ENCODE data around the gene DCLK1. TPM values are rescaled to one million over a fixed set of nuclear protein-coding genes. Genes with fewer than 3 reads are reported as not detected.

The DCLK1 gene
- total RNA-seq, 2 experiments from 2014 or later: not detected

GRCh38 chr13:35824825-35825224 is 306.4 kb downstream of the DCLK1 start:
- Mint-ChIP-seq H3K4me1 (ENCODE audit: low read depth) (no peaks in the 10 kb centered on the region), H3K9me3 (no peaks in the 10 kb centered on the region), H3K36me3 (ENCODE audit: low read depth) (no peaks in the 10 kb centered on the region), H3K27me3 (ENCODE audit: low read depth) (peaks cover 4% of the 10 kb centered on the region), H3K27ac (no peak overlapping the region), H3K4me3 (no peak overlapping the region)
- DNase-seq: no peak
- CTCF ChIA-PET: interaction anchor here (0.5 kb wide), 1 partner anchor 1571 kb away, joined by 3 read pairs; no protein-coding TSS in a partner anchor
- intact Hi-C loops (cut with micrococcal nuclease): no loop called here

- no peaks in the 10 kb centered on the region for H3K9me3 Mint-ChIP-seq
- no peak for DNase-seq
- CTCF ChIA-PET: interaction anchor here (0.5 kb wide), 1 partner anchor 1570 kb away, joined by 3 read pairs; no protein-coding TSS in a partner anchor
- H3K4me3 Mint-ChIP-seq: no peak overlapping the region
- H3K27me3 Mint-ChIP-seq (ENCODE audit: low read depth): peaks cover 4% of the 10 kb centered on the region
- H3K36me3 Mint-ChIP-seq (ENCODE audit: low read depth): no peaks in the 10 kb centered on the region
- no peaks in the 10 kb centered on the region for H3K4me1 Mint-ChIP-seq (ENCODE audit: low read depth)
- intact Hi-C loops (cut with micrococcal nuclease): no loop called here
- H3K27ac Mint-ChIP-seq: no peak overlapping the region
Observed at GRCh38 chr13:35824395-35824794, 306.8 kb downstream of the DCLK1 start.

DNA sequence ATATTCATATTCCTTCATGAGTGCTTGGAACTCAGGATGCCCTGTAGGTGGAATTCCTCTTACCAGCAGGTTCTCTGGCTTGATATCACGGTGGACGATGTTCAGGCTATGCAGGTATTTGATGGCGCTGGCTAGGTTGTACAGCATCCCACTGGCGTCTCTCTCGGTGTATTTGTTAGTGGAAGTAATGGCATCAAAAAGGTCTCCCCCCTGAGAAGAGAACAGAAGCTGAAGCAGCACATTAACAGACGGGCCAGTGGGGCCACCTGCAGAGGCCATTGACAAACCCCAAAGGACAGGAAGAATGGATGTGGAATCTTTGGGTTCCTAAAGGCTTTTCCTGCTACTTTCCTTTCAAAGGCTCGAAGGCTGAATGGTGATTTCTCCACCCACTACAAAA is 308.5 kb downstream of the DCLK1 start:
- H3K36me3 Mint-ChIP-seq (ENCODE audit: low read depth): no peaks in the 10 kb centered on the region
- H3K27ac Mint-ChIP-seq: no peak overlapping the region
- CTCF ChIA-PET: interaction anchor here (1.2 kb wide), 1 partner anchor 8 kb away, joined by 3 read pairs; no protein-coding TSS in a partner anchor
- H3K4me3 Mint-ChIP-seq: no peak overlapping the region
- no peaks in the 10 kb centered on the region for H3K9me3 Mint-ChIP-seq
- intact Hi-C loops (cut with micrococcal nuclease): no loop called here
- no peak for DNase-seq
- H3K4me1 Mint-ChIP-seq (ENCODE audit: low read depth): no peaks in the 10 kb centered on the region
- peaks cover 3% of the 10 kb centered on the region for H3K27me3 Mint-ChIP-seq (ENCODE audit: low read depth)

DNA sequence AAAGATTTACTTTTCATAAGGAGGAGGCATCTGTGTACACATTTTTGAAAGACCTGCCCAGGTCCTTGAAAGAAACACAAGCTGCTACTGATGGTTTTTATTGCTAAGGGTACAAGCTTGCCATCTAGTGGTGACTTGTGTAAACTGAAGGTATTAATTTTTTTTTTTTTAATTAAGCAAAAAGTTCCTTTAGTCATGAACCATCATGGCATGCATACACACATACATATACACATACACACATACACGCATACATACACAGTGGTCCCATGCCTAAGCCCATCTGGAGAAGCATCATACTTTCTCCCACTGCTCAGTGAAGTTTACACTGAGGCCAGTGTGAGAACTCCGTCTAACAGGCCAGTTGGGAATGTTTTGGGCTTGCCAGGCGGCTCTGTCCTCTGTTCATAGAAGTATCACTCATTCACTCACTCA is 312.5 kb downstream of the DCLK1 start:
- no peak for DNase-seq
- Mint-ChIP-seq H3K27ac (no peak overlapping the region), H3K9me3 (no peaks in the 10 kb centered on the region), H3K27me3 (ENCODE audit: low read depth) (peaks cover 1% of the 10 kb centered on the region), H3K4me1 (ENCODE audit: low read depth) (no peaks in the 10 kb centered on the region), H3K4me3 (no peak overlapping the region), H3K36me3 (ENCODE audit: low read depth) (no peaks in the 10 kb centered on the region)
- CTCF ChIA-PET: interaction anchor here (0.6 to 1.0 kb wide), 9 partner anchors 8 to 1952 kb away, joined by 3 to 7 read pairs (median 3); no protein-coding TSS in a partner anchor
- intact Hi-C loops (cut with micrococcal nuclease): loop anchor here (10.0 kb wide), 2 partner anchors 136 to 184 kb away; no protein-coding TSS in a partner anchor

GRCh38 chr13:35817642-35818607 is 313.3 kb downstream of the DCLK1 start:
- H3K9me3 Mint-ChIP-seq: no peaks in the 10 kb centered on the region
- DNase-seq: no peak
- no peaks in the 10 kb centered on the region for H3K36me3 Mint-ChIP-seq (ENCODE audit: low read depth)
- H3K27me3 Mint-ChIP-seq (ENCODE audit: low read depth): peaks cover 1% of the 10 kb centered on the region
- H3K27ac Mint-ChIP-seq: no peak overlapping the region
- CTCF ChIA-PET: interaction anchor here (0.6 to 1.0 kb wide), 9 partner anchors 9 to 1951 kb away, joined by 3 to 7 read pairs (median 3); no protein-coding TSS in a partner anchor
- no peak overlapping the region for H3K4me3 Mint-ChIP-seq
- intact Hi-C loops (cut with micrococcal nuclease): loop anchor here (10.0 kb wide), 2 partner anchors 137 to 183 kb away; no protein-coding TSS in a partner anchor
- no peaks in the 10 kb centered on the region for H3K4me1 Mint-ChIP-seq (ENCODE audit: low read depth)

DNA sequence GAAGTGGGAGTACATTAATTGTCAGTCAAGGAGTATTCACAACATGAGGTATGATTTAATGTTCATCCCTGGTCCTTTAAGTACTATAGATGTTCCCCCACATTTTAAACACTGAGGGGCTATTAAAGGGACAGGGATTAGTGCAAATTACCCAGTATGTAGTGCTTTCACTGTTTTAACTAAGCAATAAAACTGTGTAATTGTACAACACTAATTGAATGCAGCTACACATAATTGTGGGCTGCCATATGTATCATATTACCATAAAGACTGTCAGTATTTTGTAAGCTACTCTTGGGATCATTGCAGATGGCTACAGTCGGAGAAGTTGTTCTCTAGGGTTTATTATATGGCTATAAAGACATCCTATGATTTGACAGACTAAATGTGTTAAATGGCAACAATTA is 316.6 kb downstream of the DCLK1 start:
- no peak overlapping the region for H3K27ac Mint-ChIP-seq
- no peak overlapping the region for H3K4me3 Mint-ChIP-seq
- H3K9me3 Mint-ChIP-seq: no peaks in the 10 kb centered on the region
- H3K4me1 Mint-ChIP-seq (ENCODE audit: low read depth): no peaks in the 10 kb centered on the region
- no peak for DNase-seq
- intact Hi-C loops (cut with micrococcal nuclease): loop anchor here (10.0 kb wide), 2 partner anchors 140 to 180 kb away; no protein-coding TSS in a partner anchor
- H3K27me3 Mint-ChIP-seq (ENCODE audit: low read depth): peaks cover 4% of the 10 kb centered on the region
- no peaks in the 10 kb centered on the region for H3K36me3 Mint-ChIP-seq (ENCODE audit: low read depth)
- CTCF ChIA-PET: no interaction called here

GRCh38 chr13:35812736-35813135 is 318.4 kb downstream of the DCLK1 start:
- CTCF ChIA-PET: interaction anchor here (1.4 kb wide), 1 partner anchor 14 kb away, joined by 5 read pairs; no protein-coding TSS in a partner anchor
- H3K27ac Mint-ChIP-seq: no peak overlapping the region
- H3K36me3 Mint-ChIP-seq (ENCODE audit: low read depth): no peaks in the 10 kb centered on the region
- H3K27me3 Mint-ChIP-seq (ENCODE audit: low read depth): peaks cover 2% of the 10 kb centered on the region
- H3K4me1 Mint-ChIP-seq (ENCODE audit: low read depth): no peaks in the 10 kb centered on the region
- H3K9me3 Mint-ChIP-seq: no peaks in the 10 kb centered on the region
- no peak for DNase-seq
- no peak overlapping the region for H3K4me3 Mint-ChIP-seq
- intact Hi-C loops (cut with micrococcal nuclease): loop anchor here (10.0 kb wide), 2 partner anchors 142 to 178 kb away; no protein-coding TSS in a partner anchor

- CTCF ChIA-PET: no interaction called here
- Mint-ChIP-seq H3K4me1 (ENCODE audit: low read depth) (no peaks in the 10 kb centered on the region), H3K27me3 (ENCODE audit: low read depth) (peaks cover 5% of the 10 kb centered on the region), H3K9me3 (no peaks in the 10 kb centered on the region), H3K4me3 (no peak overlapping the region), H3K27ac (no peak overlapping the region), H3K36me3 (ENCODE audit: low read depth) (no peaks in the 10 kb centered on the region)
- intact Hi-C loops (cut with micrococcal nuclease): loop anchor here (10.0 kb wide), 2 partner anchors 144 to 176 kb away; no protein-coding TSS in a partner anchor
- DNase-seq: no peak
Observed at GRCh38 chr13:35810321-35810720, 320.9 kb downstream of the DCLK1 start.

GRCh38 chr13:35808846-35809245 is 322.3 kb downstream of the DCLK1 start:
- Mint-ChIP-seq H3K4me3 (no peak overlapping the region), H3K4me1 (ENCODE audit: low read depth) (no peaks in the 10 kb centered on the region), H3K27me3 (ENCODE audit: low read depth) (peaks cover 5% of the 10 kb centered on the region), H3K9me3 (no peaks in the 10 kb centered on the region), H3K27ac (no peak overlapping the region), H3K36me3 (ENCODE audit: low read depth) (no peaks in the 10 kb centered on the region)
- DNase-seq: no peak
- CTCF ChIA-PET: no interaction called here
- intact Hi-C loops (cut with micrococcal nuclease): no loop called here

DNA sequence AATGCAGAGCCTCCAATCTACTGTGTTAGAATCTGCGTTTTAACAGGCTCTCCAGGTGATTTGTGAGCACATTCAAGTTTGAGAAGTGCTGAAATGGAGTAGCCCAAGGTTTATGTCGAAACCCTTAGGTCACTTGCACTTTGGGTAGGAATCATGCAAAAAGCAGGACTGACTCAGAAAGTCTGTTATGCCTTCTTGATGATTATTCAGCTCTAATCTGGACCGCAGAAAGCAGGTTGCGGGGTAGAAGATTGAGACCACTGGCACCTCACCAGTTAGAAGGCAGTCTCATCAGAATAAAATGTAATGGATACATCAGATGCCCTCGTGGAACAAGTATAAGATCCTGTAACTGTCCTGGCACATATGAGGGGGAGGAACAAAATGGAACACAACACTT is 326.3 kb downstream of the DCLK1 start:
- Mint-ChIP-seq H3K27ac (no peak overlapping the region), H3K4me1 (ENCODE audit: low read depth) (no peaks in the 10 kb centered on the region), H3K27me3 (ENCODE audit: low read depth) (peaks cover 3% of the 10 kb centered on the region), H3K36me3 (ENCODE audit: low read depth) (no peaks in the 10 kb centered on the region), H3K9me3 (no peaks in the 10 kb centered on the region), H3K4me3 (no peak overlapping the region)
- intact Hi-C loops (cut with micrococcal nuclease): no loop called here
- CTCF ChIA-PET: interaction anchor here (1.5 kb wide), 1 partner anchor 14 kb away, joined by 3 read pairs; no protein-coding TSS in a partner anchor
- no peak for DNase-seq

DNA sequence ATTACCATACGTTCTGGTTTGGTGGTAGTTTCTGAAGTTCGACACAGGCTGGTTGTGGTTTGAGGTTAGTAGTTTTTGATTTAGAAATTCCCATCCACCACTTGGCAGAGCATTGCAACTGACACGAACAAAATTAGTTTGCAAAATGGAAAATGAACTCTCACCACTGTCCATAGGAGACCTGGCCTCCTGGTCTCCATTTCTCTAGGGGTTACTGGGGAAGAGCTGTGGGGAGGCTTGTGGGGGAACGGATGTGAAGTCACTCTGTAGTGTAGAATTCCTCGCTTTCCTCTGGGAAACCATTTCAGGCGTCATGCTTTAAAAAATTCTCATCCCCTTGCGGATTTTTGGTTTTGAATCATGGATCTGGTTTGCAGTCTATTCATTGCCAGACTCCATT is 333.2 kb downstream of the DCLK1 start:
- intact Hi-C loops (cut with micrococcal nuclease): no loop called here
- Mint-ChIP-seq H3K27ac (no peak overlapping the region), H3K36me3 (ENCODE audit: low read depth) (no peaks in the 10 kb centered on the region), H3K4me3 (no peak overlapping the region), H3K4me1 (ENCODE audit: low read depth) (no peaks in the 10 kb centered on the region), H3K9me3 (no peaks in the 10 kb centered on the region), H3K27me3 (ENCODE audit: low read depth) (no peaks in the 10 kb centered on the region)
- DNase-seq: no peak
- CTCF ChIA-PET: no interaction called here

DNA sequence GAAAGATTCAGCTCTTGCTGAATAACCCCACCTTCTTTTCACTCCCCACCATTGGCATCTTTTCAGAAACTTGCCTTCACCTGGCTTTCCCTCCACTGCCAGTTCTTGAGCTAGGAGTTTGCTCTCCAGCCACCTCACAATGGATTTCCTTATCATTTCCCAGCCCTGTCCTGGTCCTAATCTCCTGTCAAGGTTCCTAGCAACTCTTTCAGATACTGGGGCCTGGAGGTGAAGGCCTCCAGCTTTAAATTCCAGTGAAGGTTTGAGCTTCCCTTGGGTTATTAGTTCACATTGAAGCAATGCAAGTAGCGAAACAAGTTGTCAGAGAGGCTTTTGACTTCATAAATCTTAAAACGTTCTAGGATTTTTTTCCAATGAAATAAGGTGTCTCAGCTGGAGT is 333.9 kb downstream of the DCLK1 start:
- DNase-seq: no peak
- no peaks in the 10 kb centered on the region for H3K27me3 Mint-ChIP-seq (ENCODE audit: low read depth)
- no peaks in the 10 kb centered on the region for H3K4me1 Mint-ChIP-seq (ENCODE audit: low read depth)
- intact Hi-C loops (cut with micrococcal nuclease): no loop called here
- H3K36me3 Mint-ChIP-seq (ENCODE audit: low read depth): no peaks in the 10 kb centered on the region
- no peak overlapping the region for H3K27ac Mint-ChIP-seq
- CTCF ChIA-PET: interaction anchor here (0.7 kb wide), 1 partner anchor 15 kb away, joined by 3 read pairs; no protein-coding TSS in a partner anchor
- H3K4me3 Mint-ChIP-seq: no peak overlapping the region
- no peaks in the 10 kb centered on the region for H3K9me3 Mint-ChIP-seq
